ENCODE measurements around the gene PCSK9.
"Not testable (repeated sequence)": the region's sequence is repeated elsewhere in the genome, so short reads cannot be mapped to it uniquely, and the experiment has no call there.

The PCSK9 gene

DNA sequence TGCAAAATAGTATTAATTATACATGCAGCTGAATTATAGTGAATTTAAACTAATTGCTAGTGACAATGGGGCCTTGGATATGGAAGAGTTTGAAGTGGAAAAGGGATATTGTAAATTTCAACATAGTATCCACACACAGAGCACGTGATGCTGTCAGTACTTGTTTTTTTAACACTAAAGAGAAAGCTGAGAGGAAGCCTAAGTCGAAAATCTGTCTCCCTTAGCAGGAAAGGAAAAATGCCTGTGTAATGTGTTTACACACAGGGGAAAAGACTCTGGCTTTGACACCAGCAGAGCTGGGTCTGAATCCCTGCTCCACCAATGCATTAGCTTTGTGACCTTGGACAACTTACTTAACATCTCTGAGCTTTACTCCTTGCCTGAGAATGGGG, 42.6 kb downstream of the PCSK9 start:
- no peak overlapping the region for H3K9ac ChIP-seq (ENCODE audit: low read depth, low read length)
- H3K36me3 ChIP-seq (ENCODE audit: control insufficient read depth, insufficient read depth, low read length), result peaks cover 92% of the 10 kb centered on the region
- H3K9me3 ChIP-seq (ENCODE audit: control insufficient read depth, insufficient read depth, low read length), result no peaks in the 10 kb centered on the region
- H3K4me1 ChIP-seq (ENCODE audit: control insufficient read depth, insufficient read depth, low read length), result peaks cover 26% of the 10 kb centered on the region; the same call in 1 of the 2 replicates
- no peaks in the 10 kb centered on the region for H3K27me3 ChIP-seq (ENCODE audit: control insufficient read depth, insufficient read depth, low read length)
- peak overlapping the region; percentile 68 for H3K27ac ChIP-seq (ENCODE audit: low read depth, low read length)
- no peak overlapping the region for H3K4me3 ChIP-seq (ENCODE audit: low read depth, low read length)

DNA sequence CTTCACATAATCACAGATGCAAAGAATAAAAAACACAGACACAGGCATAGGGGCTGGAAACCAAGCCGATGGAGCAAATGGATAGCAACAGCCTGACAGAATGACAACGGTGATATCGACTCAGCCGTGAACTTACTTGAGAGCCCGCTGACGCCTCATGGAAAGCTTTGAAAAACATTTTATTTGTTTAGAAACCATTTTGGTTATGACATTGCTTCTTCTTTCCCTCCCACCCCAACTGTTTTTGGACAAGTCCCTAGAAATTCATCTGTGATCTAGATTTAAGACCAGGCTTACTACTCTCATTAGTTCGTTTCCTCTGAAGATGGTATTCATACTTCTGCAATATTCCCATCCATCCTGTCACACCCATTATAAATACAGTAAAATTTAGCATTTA, 44.9 kb downstream of the PCSK9 start:
- no peak overlapping the region for H3K4me3 ChIP-seq (ENCODE audit: low read depth, low read length)
- H3K27me3 ChIP-seq (ENCODE audit: control insufficient read depth, insufficient read depth, low read length), result no peaks in the 10 kb centered on the region
- H3K9me3 ChIP-seq (ENCODE audit: control insufficient read depth, insufficient read depth, low read length), result no peaks in the 10 kb centered on the region
- H3K4me1 ChIP-seq (ENCODE audit: control insufficient read depth, insufficient read depth, low read length), result peaks cover 30% of the 10 kb centered on the region; the same call in 1 of the 2 replicates
- H3K27ac ChIP-seq (ENCODE audit: low read depth, low read length), result no peak overlapping the region
- no peak overlapping the region for H3K9ac ChIP-seq (ENCODE audit: low read depth, low read length)
- H3K36me3 ChIP-seq (ENCODE audit: control insufficient read depth, insufficient read depth, low read length), result peaks cover 88% of the 10 kb centered on the region

DNA sequence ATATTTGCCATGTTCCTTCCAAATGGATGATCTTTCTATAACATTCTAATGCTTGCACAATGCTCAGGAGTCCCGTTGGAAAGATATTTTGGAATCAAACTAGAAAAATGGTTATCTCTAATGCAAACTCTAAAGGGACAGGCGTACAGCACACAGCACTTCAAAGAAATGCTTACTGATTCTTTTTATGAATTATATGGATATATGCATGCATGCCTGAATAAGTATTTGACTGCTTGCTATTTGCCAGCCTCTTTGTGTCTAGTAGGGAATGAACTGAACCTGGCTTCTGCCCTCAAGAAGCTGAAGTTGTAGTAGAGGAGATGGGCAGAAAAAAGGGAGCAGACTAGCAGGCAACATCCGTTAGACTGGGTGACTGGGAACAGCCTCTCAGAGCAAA, 48.1 kb downstream of the PCSK9 start:
- Histone ChIP-seq H3K27ac (ENCODE audit: low read depth, low read length) (no peak overlapping the region), H3K27me3 (ENCODE audit: control insufficient read depth, insufficient read depth, low read length) (no peaks in the 10 kb centered on the region), H3K4me1 (ENCODE audit: control insufficient read depth, insufficient read depth, low read length) (0 out of 2 replicates have a peak, but pooled peaks cover 4% of the 10 kb centered on the region), H3K9me3 (ENCODE audit: control insufficient read depth, insufficient read depth, low read length) (no peaks in the 10 kb centered on the region), H3K9ac (ENCODE audit: low read depth, low read length) (no peak overlapping the region), H3K36me3 (ENCODE audit: control insufficient read depth, insufficient read depth, low read length) (peaks cover 82% of the 10 kb centered on the region), H3K4me3 (ENCODE audit: low read depth, low read length) (no peak overlapping the region)

DNA sequence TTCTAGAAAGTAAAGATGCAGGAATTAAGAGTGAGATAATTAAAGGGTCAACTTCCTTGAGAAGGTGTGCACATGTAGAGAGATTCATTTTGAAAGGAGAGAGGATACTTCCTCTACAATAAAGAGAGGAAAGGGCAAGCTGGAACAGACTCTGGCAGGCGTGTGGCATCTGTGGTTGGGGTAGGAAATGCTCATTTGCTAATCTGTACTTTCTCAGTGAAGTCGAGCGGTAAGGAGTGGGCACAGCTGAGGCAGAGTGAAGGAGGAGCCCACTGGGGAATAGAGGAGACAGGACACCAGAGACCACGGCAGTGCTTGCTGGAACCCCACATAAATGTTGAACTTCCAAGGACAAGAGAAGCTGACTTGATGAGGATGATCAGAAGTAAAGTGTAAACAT, 49.1 kb downstream of the PCSK9 start:
- 0 out of 2 replicates have a peak, but pooled peaks cover 4% of the 10 kb centered on the region for H3K4me1 ChIP-seq (ENCODE audit: control insufficient read depth, insufficient read depth, low read length)
- no peak overlapping the region for H3K9ac ChIP-seq (ENCODE audit: low read depth, low read length)
- no peak overlapping the region for H3K4me3 ChIP-seq (ENCODE audit: low read depth, low read length)
- peaks cover 82% of the 10 kb centered on the region for H3K36me3 ChIP-seq (ENCODE audit: control insufficient read depth, insufficient read depth, low read length)
- H3K27ac ChIP-seq (ENCODE audit: low read depth, low read length), result no peak overlapping the region
- H3K9me3 ChIP-seq (ENCODE audit: control insufficient read depth, insufficient read depth, low read length), result no peaks in the 10 kb centered on the region
- H3K27me3 ChIP-seq (ENCODE audit: control insufficient read depth, insufficient read depth, low read length), result no peaks in the 10 kb centered on the region

DNA sequence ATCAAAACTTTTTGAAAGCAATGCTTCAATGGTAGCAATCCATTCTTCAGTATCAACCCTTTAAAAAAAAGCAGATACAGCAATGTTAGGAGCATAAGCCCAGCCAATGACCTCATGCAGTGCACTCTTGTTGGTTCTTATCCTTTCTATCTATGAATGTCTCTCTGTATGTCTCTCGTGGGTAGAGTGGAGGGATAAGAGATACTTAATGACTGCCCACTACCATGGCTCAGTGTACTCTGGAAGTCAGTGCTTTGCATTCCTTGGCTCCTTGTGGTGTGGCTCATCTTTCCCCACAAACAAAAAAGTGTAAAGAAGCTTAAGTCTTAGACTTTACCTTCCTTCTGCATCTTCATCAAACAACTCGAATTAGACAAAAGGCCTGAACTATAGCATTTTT, 50.3 kb downstream of the PCSK9 start:
- Histone ChIP-seq H3K36me3 (ENCODE audit: control insufficient read depth, insufficient read depth, low read length) (peaks cover 82% of the 10 kb centered on the region), H3K4me3 (ENCODE audit: low read depth, low read length) (no peak overlapping the region), H3K27me3 (ENCODE audit: control insufficient read depth, insufficient read depth, low read length) (no peaks in the 10 kb centered on the region), H3K9me3 (ENCODE audit: control insufficient read depth, insufficient read depth, low read length) (no peaks in the 10 kb centered on the region), H3K27ac (ENCODE audit: low read depth, low read length) (no peak overlapping the region), H3K9ac (ENCODE audit: low read depth, low read length) (no peak overlapping the region), H3K4me1 (ENCODE audit: control insufficient read depth, insufficient read depth, low read length) (0 out of 2 replicates have a peak, but pooled peaks cover 4% of the 10 kb centered on the region)

DNA sequence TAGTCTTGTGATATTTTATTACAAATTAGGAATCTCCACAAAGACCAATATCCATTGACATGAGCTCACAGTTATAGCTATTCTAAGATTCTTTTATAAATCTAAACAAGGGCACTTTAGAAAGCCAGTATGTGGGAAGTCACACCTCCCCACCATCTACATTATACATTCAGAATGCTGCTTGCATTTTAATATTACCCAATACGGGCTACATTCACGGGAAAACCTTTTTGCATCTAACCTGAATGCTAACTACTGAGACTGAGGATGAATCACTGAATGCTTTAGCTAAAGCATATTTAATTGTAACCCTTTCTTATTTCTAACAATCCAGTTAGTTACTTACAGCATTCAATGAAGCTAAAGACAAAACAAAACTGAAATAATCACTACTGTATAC, 53.1 kb downstream of the PCSK9 start:
- H3K4me3 ChIP-seq (ENCODE audit: low read depth, low read length), result no peak overlapping the region
- no peaks in the 10 kb centered on the region for H3K27me3 ChIP-seq (ENCODE audit: control insufficient read depth, insufficient read depth, low read length)
- no peak overlapping the region for H3K27ac ChIP-seq (ENCODE audit: low read depth, low read length)
- peaks cover 9% of the 10 kb centered on the region for H3K4me1 ChIP-seq (ENCODE audit: control insufficient read depth, insufficient read depth, low read length)
- no peak overlapping the region for H3K9ac ChIP-seq (ENCODE audit: low read depth, low read length)
- H3K9me3 ChIP-seq (ENCODE audit: control insufficient read depth, insufficient read depth, low read length), result no peaks in the 10 kb centered on the region
- H3K36me3 ChIP-seq (ENCODE audit: control insufficient read depth, insufficient read depth, low read length), result peaks cover 90% of the 10 kb centered on the region

DNA sequence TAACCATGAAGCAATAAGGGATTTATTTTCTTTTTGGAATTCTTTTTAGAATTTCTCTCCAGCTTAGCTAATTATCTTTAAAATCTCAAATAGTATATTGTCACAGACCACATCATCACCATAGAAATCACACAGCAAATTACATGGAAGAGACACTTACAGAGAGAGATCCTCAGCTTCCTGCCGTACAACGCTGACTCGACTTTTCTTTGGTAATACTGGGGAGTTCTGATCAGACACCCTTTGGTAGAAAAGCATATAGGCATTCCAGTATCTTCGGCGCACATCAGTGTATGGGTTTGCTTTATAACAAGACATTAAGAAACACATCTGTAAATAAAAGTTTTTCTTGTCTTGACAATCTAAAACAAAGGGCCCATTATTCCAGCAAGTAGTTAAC, 55.7 kb downstream of the PCSK9 start:
- H3K27ac ChIP-seq (ENCODE audit: low read depth, low read length), result no peak overlapping the region
- H3K27me3 ChIP-seq (ENCODE audit: control insufficient read depth, insufficient read depth, low read length), result no peaks in the 10 kb centered on the region
- peaks cover 90% of the 10 kb centered on the region for H3K36me3 ChIP-seq (ENCODE audit: control insufficient read depth, insufficient read depth, low read length)
- H3K9me3 ChIP-seq (ENCODE audit: control insufficient read depth, insufficient read depth, low read length), result no peaks in the 10 kb centered on the region
- H3K4me1 ChIP-seq (ENCODE audit: control insufficient read depth, insufficient read depth, low read length), result peaks cover 18% of the 10 kb centered on the region
- H3K9ac ChIP-seq (ENCODE audit: low read depth, low read length), result no peak overlapping the region
- no peak overlapping the region for H3K4me3 ChIP-seq (ENCODE audit: low read depth, low read length)

DNA sequence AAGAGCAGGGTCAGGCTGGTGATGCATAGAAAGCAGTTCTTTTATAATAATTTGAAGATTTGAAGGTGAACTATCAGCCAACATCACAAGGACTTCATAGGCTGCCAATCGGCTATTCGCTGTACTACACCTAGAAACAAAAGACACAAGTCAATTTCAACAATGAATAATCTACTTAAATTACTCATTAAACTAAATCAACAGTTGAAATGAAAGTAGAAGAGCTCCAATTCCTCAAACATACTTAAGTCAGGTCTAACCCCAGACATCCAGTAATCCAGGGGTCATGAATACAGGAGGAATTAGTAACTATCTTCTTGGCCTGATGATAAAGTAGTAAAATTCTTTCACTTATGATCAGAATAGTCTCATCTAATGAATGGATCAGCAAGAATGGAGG, 64.5 kb downstream of the PCSK9 start:
- H3K9me3 ChIP-seq (ENCODE audit: control insufficient read depth, insufficient read depth, low read length), result no peaks in the 10 kb centered on the region
- no peaks in the 10 kb centered on the region for H3K4me1 ChIP-seq (ENCODE audit: control insufficient read depth, insufficient read depth, low read length)
- H3K27me3 ChIP-seq (ENCODE audit: control insufficient read depth, insufficient read depth, low read length), result no peaks in the 10 kb centered on the region
- no peak overlapping the region for H3K27ac ChIP-seq (ENCODE audit: low read depth, low read length)
- peaks cover 92% of the 10 kb centered on the region for H3K36me3 ChIP-seq (ENCODE audit: control insufficient read depth, insufficient read depth, low read length)
- no peak overlapping the region for H3K4me3 ChIP-seq (ENCODE audit: low read depth, low read length)
- no peak overlapping the region for H3K9ac ChIP-seq (ENCODE audit: low read depth, low read length)

DNA sequence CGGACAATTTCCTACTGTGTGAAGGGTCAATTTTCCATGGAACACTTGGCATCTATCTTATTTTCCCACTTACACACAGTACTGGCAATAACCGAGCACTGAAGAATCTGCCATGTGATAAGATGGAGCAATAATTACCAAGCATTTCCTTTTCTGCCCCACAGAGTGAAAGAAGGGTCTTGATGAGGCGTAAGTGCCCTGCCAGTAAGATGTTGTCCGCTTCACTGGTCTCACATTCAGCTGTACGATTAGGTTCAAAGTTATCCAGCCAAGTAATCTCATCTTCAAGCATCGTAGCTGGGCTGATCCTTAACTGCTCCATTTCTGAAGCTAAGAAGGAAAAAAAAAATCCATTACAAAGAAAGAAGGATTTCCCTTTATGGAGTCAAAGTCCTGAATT, 67.8 kb downstream of the PCSK9 start:
- Histone ChIP-seq H3K27me3 (ENCODE audit: control insufficient read depth, insufficient read depth, low read length) (no peaks in the 10 kb centered on the region), H3K36me3 (ENCODE audit: control insufficient read depth, insufficient read depth, low read length) (peaks cover 87% of the 10 kb centered on the region), H3K27ac (ENCODE audit: low read depth, low read length) (no peak overlapping the region), H3K9ac (ENCODE audit: low read depth, low read length) (no peak overlapping the region), H3K9me3 (ENCODE audit: control insufficient read depth, insufficient read depth, low read length) (no peaks in the 10 kb centered on the region), H3K4me3 (ENCODE audit: low read depth, low read length) (no peak overlapping the region), H3K4me1 (ENCODE audit: control insufficient read depth, insufficient read depth, low read length) (no peaks in the 10 kb centered on the region)

DNA sequence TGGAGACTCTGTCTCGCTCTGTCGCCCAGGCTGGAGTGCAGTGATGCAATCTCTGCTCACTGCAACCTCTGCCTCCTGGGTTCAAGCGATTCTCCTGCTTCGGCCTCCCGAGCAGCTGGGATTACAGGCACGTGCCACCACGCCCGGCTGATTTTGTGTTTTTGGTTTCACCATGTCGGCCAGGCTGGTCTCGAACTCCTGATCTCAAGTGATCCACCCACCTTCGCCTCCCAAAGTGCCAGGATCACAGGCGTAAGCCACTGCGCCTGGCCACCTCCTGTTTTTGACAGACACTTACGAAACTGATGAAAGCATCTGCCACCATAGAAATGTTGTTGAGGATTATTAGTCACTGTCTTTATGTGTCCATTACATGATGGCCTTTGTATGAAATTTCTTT, 69.7 kb downstream of the PCSK9 start:
- H3K9ac ChIP-seq (ENCODE audit: low read depth, low read length); H3K4me3 ChIP-seq (ENCODE audit: low read depth, low read length); H3K9me3 ChIP-seq (ENCODE audit: control insufficient read depth, insufficient read depth, low read length); H3K27me3 ChIP-seq (ENCODE audit: control insufficient read depth, insufficient read depth, low read length); H3K27ac ChIP-seq (ENCODE audit: low read depth, low read length); H3K4me1 ChIP-seq (ENCODE audit: control insufficient read depth, insufficient read depth, low read length): not testable (repeated sequence)
- H3K36me3 ChIP-seq (ENCODE audit: control insufficient read depth, insufficient read depth, low read length), result peaks cover 80% of the 10 kb centered on the region

Measured in HUES48 (cell line).